Large intestine (tissue), 3 donors: ENCODE measurements around the gene MAP3K7. TPM values are rescaled to one million over a fixed set of nuclear protein-coding genes. Genes with fewer than 3 reads are reported as not detected.

ENCODE experiments used
- DNase-seq, 2 donors: peaks; one replicate each; pipeline versions ENCODE4 v3.0.0 to v3.0.0-alpha.2; 2013
- H3K27ac ChIP-seq: one replicate; pipeline ENCODE4 v1.5.1; 2013; ENCODE audit warnings: low read length
- H3K27me3 ChIP-seq: 2 replicates; pipeline ENCODE4 v1.6.1; 2013; ENCODE audit warnings: low read length; ENCODE audit not compliant: control insufficient read depth, insufficient read depth
- H3K36me3 ChIP-seq: 2 replicates; pipeline ENCODE4 v1.6.1; 2013; ENCODE audit warnings: low read length; ENCODE audit not compliant: control insufficient read depth, insufficient read depth
- H3K4me1 ChIP-seq: one replicate; pipeline ENCODE4 v1.6.1; 2013; ENCODE audit warnings: low read length; ENCODE audit not compliant: control insufficient read depth, insufficient read depth
- H3K4me3 ChIP-seq: one replicate; pipeline ENCODE4 v1.5.1; 2013; ENCODE audit warnings: low read length
- H3K9me3 ChIP-seq: one replicate; pipeline ENCODE4 v1.6.1; 2013; ENCODE audit warnings: mild to moderate bottlenecking, low read depth, low read length, moderate library complexity; ENCODE audit not compliant: control insufficient read depth
- WGBS: methylation state at CpG from one replicate; pipeline ENCODE4 v1.1.5; 2013; ENCODE audit warnings: low lambda C conversion rate; ENCODE audit not compliant: insufficient coverage; 5-methylcytosine and 5-hydroxymethylcytosine counted together
- polyA plus RNA-seq: library from polyadenylated mRNA; unstranded; fragments of 120-200 nt; gene quantifications from one replicate; pipeline ENCODE4 v1.2.1, GENCODE V29; 2013

Gene MAP3K7
- polyA plus RNA-seq, 1 donor: 31.8 TPM

GRCh38 chr6:90502381-90502780 is 84.5 kb downstream of the MAP3K7 start:
- Histone ChIP-seq H3K4me3 (no peak overlapping the region), H3K27ac (no peak overlapping the region), H3K27me3 (no peaks in the 10 kb centered on the region), H3K9me3 (no peaks in the 10 kb centered on the region), H3K4me1 (peaks cover 11% of the 10 kb centered on the region), H3K36me3 (no peaks in the 10 kb centered on the region)
- WGBS: no CpG with 5 or more reads among the region's 3 CpGs
- DNase-seq: no peak

GRCh38 chr6:90500458-90500857 is 86.4 kb downstream of the MAP3K7 start:
- Histone ChIP-seq H3K36me3 (no peaks in the 10 kb centered on the region), H3K27ac (no peak overlapping the region), H3K4me1 (peaks cover 11% of the 10 kb centered on the region), H3K27me3 (peaks cover 2% of the 10 kb centered on the region), H3K4me3 (no peak overlapping the region), H3K9me3 (no peaks in the 10 kb centered on the region)
- whole genome bisulfite sequencing: 77% methylated on average over 3 of the region's 9 CpGs
- DNase-seq: no peak

GRCh38 chr6:90497411-90497810 is 89.5 kb downstream of the MAP3K7 start:
- Histone ChIP-seq H3K4me3 (no peak overlapping the region), H3K4me1 (peaks cover 4% of the 10 kb centered on the region), H3K9me3 (no peaks in the 10 kb centered on the region), H3K27me3 (peaks cover 2% of the 10 kb centered on the region), H3K27ac (no peak overlapping the region), H3K36me3 (no peaks in the 10 kb centered on the region)
- DNase-seq: no peak
- WGBS: no CpG with 5 or more reads among the region's 1 CpG

GRCh38 chr6:90496258-90497016 is 90.4 kb downstream of the MAP3K7 start:
- no peaks in the 10 kb centered on the region for H3K4me1 ChIP-seq
- no peak overlapping the region for H3K27ac ChIP-seq
- no peak overlapping the region for H3K4me3 ChIP-seq
- H3K27me3 ChIP-seq: peaks cover 2% of the 10 kb centered on the region
- no peak for DNase-seq
- H3K9me3 ChIP-seq: no peaks in the 10 kb centered on the region
- WGBS: no CpG with 5 or more reads among the region's 17 CpGs
- no peaks in the 10 kb centered on the region for H3K36me3 ChIP-seq

GRCh38 chr6:90495216-90495817 is 91.6 kb downstream of the MAP3K7 start:
- no peak overlapping the region for H3K27ac ChIP-seq
- H3K4me1 ChIP-seq: no peaks in the 10 kb centered on the region
- no peaks in the 10 kb centered on the region for H3K36me3 ChIP-seq
- DNase-seq: no peak
- WGBS: no CpG with 5 or more reads among the region's 9 CpGs
- H3K27me3 ChIP-seq: peaks cover 2% of the 10 kb centered on the region
- H3K9me3 ChIP-seq: no peaks in the 10 kb centered on the region
- H3K4me3 ChIP-seq: no peak overlapping the region

- H3K27me3 ChIP-seq: peaks cover 2% of the 10 kb centered on the region
- no peaks in the 10 kb centered on the region for H3K4me1 ChIP-seq
- H3K9me3 ChIP-seq: no peaks in the 10 kb centered on the region
- no peak overlapping the region for H3K27ac ChIP-seq
- peak in 1 of 2 donors; percentile 6 for DNase-seq
- no peak overlapping the region for H3K4me3 ChIP-seq
- 50% methylated on average over 1 of the region's 7 CpGs for WGBS
- no peaks in the 10 kb centered on the region for H3K36me3 ChIP-seq
Observed at GRCh38 chr6:90494067-90494780, 92.6 kb downstream of the MAP3K7 start.

- Histone ChIP-seq H3K4me1 (no peaks in the 10 kb centered on the region), H3K4me3 (no peak overlapping the region), H3K27me3 (peaks cover 2% of the 10 kb centered on the region), H3K9me3 (no peaks in the 10 kb centered on the region), H3K36me3 (no peaks in the 10 kb centered on the region), H3K27ac (no peak overlapping the region)
- 100% methylated on average over 1 of the region's 2 CpGs for WGBS
- no peak for DNase-seq
Observed at GRCh38 chr6:90493332-90493731, 93.5 kb downstream of the MAP3K7 start.

GRCh38 chr6:90492798-90493197 is 94.1 kb downstream of the MAP3K7 start:
- no peaks in the 10 kb centered on the region for H3K36me3 ChIP-seq
- WGBS: 100% methylated on average over 1 of the region's 6 CpGs
- H3K4me1 ChIP-seq: no peaks in the 10 kb centered on the region

GRCh38 chr6:90492369-90492768 is 94.5 kb downstream of the MAP3K7 start:
- no peak for DNase-seq
- no peaks in the 10 kb centered on the region for H3K36me3 ChIP-seq
- H3K9me3 ChIP-seq: no peaks in the 10 kb centered on the region
- peaks cover 2% of the 10 kb centered on the region for H3K27me3 ChIP-seq
- WGBS: no CpG with 5 or more reads among the region's 1 CpG
- no peak overlapping the region for H3K4me3 ChIP-seq
- no peak overlapping the region for H3K27ac ChIP-seq
- no peaks in the 10 kb centered on the region for H3K4me1 ChIP-seq

More at GRCh38 chr6:90492798-90493197, 94.1 kb downstream of the MAP3K7 start:
- no peak overlapping the region for H3K27ac ChIP-seq
- no peaks in the 10 kb centered on the region for H3K9me3 ChIP-seq
- no peak for DNase-seq
- peaks cover 2% of the 10 kb centered on the region for H3K27me3 ChIP-seq
- no peak overlapping the region for H3K4me3 ChIP-seq

- Histone ChIP-seq H3K27ac (no peak overlapping the region), H3K4me1 (no peaks in the 10 kb centered on the region), H3K9me3 (no peaks in the 10 kb centered on the region), H3K36me3 (no peaks in the 10 kb centered on the region), H3K4me3 (no peak overlapping the region), H3K27me3 (no peaks in the 10 kb centered on the region)
- no CpG with 5 or more reads among the region's 4 CpGs for WGBS
- DNase-seq: no peak
Observed at GRCh38 chr6:90490030-90490716, 96.7 kb downstream of the MAP3K7 start.
